Omental fat pad (tissue), 4 donors: ENCODE data around the gene PEX5. TPM values are rescaled to one million over a fixed set of nuclear protein-coding genes. Genes with fewer than 3 reads are reported as not detected.

ENCODE experiments used
- ATAC-seq: fragments of 150-250 bp; one replicate; pipeline ENCODE4 v1.9.1; 2016; ENCODE audit warnings: mild to moderate bottlenecking, moderate library complexity; ENCODE audit not compliant: low FRiP score
- DNase-seq: peaks from one replicate; pipeline ENCODE4 v3.0.0-alpha.2; 2019; ENCODE audit warnings: low spot score
- CTCF ChIP-seq, 3 donors: fragments of 450-650 bp; IDR thresholded peaks; one replicate each; pipeline ENCODE4 v1.5.1; 2016 to 2017; ENCODE audit warnings: antibody characterized with exemption in 3 of 3, mild to moderate bottlenecking in 3 of 3, moderate library complexity in 2 of 3
- total RNA-seq, 4 donors: library from RNA; depleted of rRNA; stranded (reverse); fragments of >200 nt; gene quantifications; one replicate each; pipeline ENCODE4 v1.1.0, GENCODE V29; 2016

The PEX5 gene
- total RNA-seq, 4 donors from 2014 or later: 33.1 to 116 (median 91.6) TPM

GRCh38 chr12:7145671-7146070 is 43.8 kb upstream of the PEX5 start:
- no peak for DNase-seq
- no peak for TF ChIP-seq CTCF (IDR thresholded peaks at IDR 0.05)
- no peak for ATAC-seq

- ATAC-seq (no peak), DNase-seq (peak; percentile 18)
- no peak for TF ChIP-seq CTCF (IDR thresholded peaks at IDR 0.05)
These were observed 43.3 kb upstream of the PEX5 start for GRCh38 chr12:7146228-7146627.

- TF ChIP-seq CTCF (IDR thresholded peaks at IDR 0.05): no peak
- no peak for DNase-seq
- ATAC-seq: no peak
These were observed 42.6 kb upstream of the PEX5 start for GRCh38 chr12:7146906-7147305.

GRCh38 chr12:7150356-7150755 is 39.1 kb upstream of the PEX5 start:
- ATAC-seq (peak; percentile 20), DNase-seq (no peak)
- TF ChIP-seq CTCF (IDR thresholded peaks at IDR 0.05): no peak

- TF ChIP-seq CTCF (IDR thresholded peaks at IDR 0.05): no peak
These were observed 38.6 kb upstream of the PEX5 start for GRCh38 chr12:7150841-7151240.

GRCh38 chr12:7151532-7151931 is 38.0 kb upstream of the PEX5 start:
- no peak for DNase-seq
- ATAC-seq: no peak
- TF ChIP-seq CTCF (IDR thresholded peaks at IDR 0.05): no peak

More at GRCh38 chr12:7150841-7151240, 38.6 kb upstream of the PEX5 start:
- ATAC-seq: no peak
- no peak for DNase-seq

- ATAC-seq (no peak), DNase-seq (no peak)
- no peak for TF ChIP-seq CTCF (IDR thresholded peaks at IDR 0.05)
These were observed 36.7 kb upstream of the PEX5 start for GRCh38 chr12:7152818-7153217.
